GM12891 (cell line): ENCODE measurements around the gene SND1.

Experiments used
- DNase-seq: peaks from one replicate; pipeline ENCODE4 v3.0.0; 2011; ENCODE audit warnings: low spot score; ENCODE audit not compliant: insufficient read length
- FAIRE-seq: peaks from 2 replicates; lab custom pipeline; 2011; peaks lifted over from hg19 to GRCh38; lab: Jason Lieb, UNC
- PAX5 ChIP-seq: IDR thresholded peaks from 2 replicates; pipeline ENCODE4 v1.6.1; 2011; ENCODE audit warnings: low read length, moderate library complexity, mild to moderate bottlenecking; ENCODE audit not compliant: insufficient read depth, severe bottlenecking
- POLR2A ChIP-seq: IDR thresholded peaks from 2 replicates; pipeline ENCODE4 v1.6.1; 2011; ENCODE audit warnings: low read depth, low read length, control low read depth
- POLR2AphosphoS5 ChIP-seq: IDR thresholded peaks from 2 replicates; pipeline ENCODE4 v1.6.1; 2011; ENCODE audit warnings: low read depth, low read length, control low read depth
- POU2F2 ChIP-seq: IDR thresholded peaks from 2 replicates; pipeline ENCODE4 v1.6.1; 2011; ENCODE audit warnings: low read depth, mild to moderate bottlenecking, control low read depth, low read length, moderate library complexity
- SPI1 ChIP-seq: IDR thresholded peaks from 2 replicates; pipeline ENCODE4 v1.6.1; 2011; ENCODE audit warnings: low read depth, low read length, control low read depth
- TAF1 ChIP-seq: IDR thresholded peaks from 2 replicates; pipeline ENCODE4 v1.6.1; 2011; ENCODE audit warnings: low read depth, low read length, control low read depth

Gene SND1

GRCh38 chr7:127809261-127809702 lies 157.3 kb downstream of the SND1 start:
- TF ChIP-seq TAF1: no peak
- TF ChIP-seq POLR2AphosphoS5: no peak
- no peak for TF ChIP-seq PAX5
- TF ChIP-seq POLR2A: no peak
- TF ChIP-seq POU2F2: no peak
- no peak for TF ChIP-seq SPI1
- FAIRE-seq (peak; percentile 20), DNase-seq (no peak)

- DNase-seq: no peak
- TF ChIP-seq POLR2AphosphoS5: no peak
- no peak for TF ChIP-seq POU2F2
- no peak for TF ChIP-seq PAX5
- TF ChIP-seq TAF1: no peak
- no peak for TF ChIP-seq SPI1
- TF ChIP-seq POLR2A: no peak
- no peak for FAIRE-seq
Measured at GRCh38 chr7:127810113-127810512, 158.1 kb downstream of the SND1 start.

GRCh38 chr7:127810696-127811660 lies 159.0 kb downstream of the SND1 start:
- DNase-seq: no peak
- no peak for TF ChIP-seq PAX5
- no peak for TF ChIP-seq SPI1
- FAIRE-seq: no peak

- TF ChIP-seq POLR2A: no peak
- TF ChIP-seq POU2F2: no peak
- no peak for TF ChIP-seq POLR2AphosphoS5
- no peak for TF ChIP-seq TAF1
- no peak for TF ChIP-seq SPI1
- TF ChIP-seq PAX5: no peak
- DNase-seq (no peak), FAIRE-seq (no peak)
Measured at GRCh38 chr7:127812540-127812939, 160.5 kb downstream of the SND1 start.

- FAIRE-seq: no peak
- TF ChIP-seq PAX5: no peak
- TF ChIP-seq POLR2AphosphoS5: no peak
- no peak for TF ChIP-seq TAF1
- TF ChIP-seq POU2F2: no peak
- TF ChIP-seq SPI1: no peak
- no peak for TF ChIP-seq POLR2A
Measured at GRCh38 chr7:127813991-127814541, 162.1 kb downstream of the SND1 start.

GRCh38 chr7:127815631-127816145 lies 163.7 kb downstream of the SND1 start:
- FAIRE-seq (no peak), DNase-seq (no peak)
- TF ChIP-seq POLR2A (no peak), POLR2AphosphoS5 (no peak), PAX5 (no peak), TAF1 (no peak), POU2F2 (no peak)

More at GRCh38 chr7:127813991-127814541, 162.1 kb downstream of the SND1 start:
- no peak for DNase-seq

GRCh38 chr7:127816354-127817190 lies 164.6 kb downstream of the SND1 start:
- no peak for TF ChIP-seq PAX5
- no peak for TF ChIP-seq TAF1
- TF ChIP-seq POU2F2: no peak
- FAIRE-seq (no peak), DNase-seq (no peak)

GRCh38 chr7:127817466-127817865 lies 165.5 kb downstream of the SND1 start:
- FAIRE-seq (no peak), DNase-seq (no peak)
- TF ChIP-seq SPI1: no peak
- no peak for TF ChIP-seq POLR2AphosphoS5
- no peak for TF ChIP-seq TAF1
- no peak for TF ChIP-seq POU2F2
- no peak for TF ChIP-seq POLR2A
- no peak for TF ChIP-seq PAX5

- no peak for DNase-seq
- FAIRE-seq: no peak
- no peak for TF ChIP-seq POLR2A
- no peak for TF ChIP-seq SPI1
- TF ChIP-seq POU2F2: no peak
- TF ChIP-seq PAX5: no peak
- TF ChIP-seq TAF1: no peak
- no peak for TF ChIP-seq POLR2AphosphoS5
Measured at GRCh38 chr7:127818306-127818705, 166.3 kb downstream of the SND1 start.
